ENCODE results near the gene TSKS.

TSKS gene

GRCh38 chr19:49793561-49793840 lies 30.4 kb upstream of the TSKS start:
- TF ChIP-seq CTCF (IDR thresholded peaks at IDR 0.05) = no peak

- TF ChIP-seq CTCF (IDR thresholded peaks at IDR 0.05) = no peak
Measured at GRCh38 chr19:49792829-49793560, 29.9 kb upstream of the TSKS start.

GRCh38 chr19:49791776-49792445 lies 28.8 kb upstream of the TSKS start:
- no peak for TF ChIP-seq CTCF (IDR thresholded peaks at IDR 0.05)

GRCh38 chr19:49790866-49791265 lies 27.8 kb upstream of the TSKS start:
- TF ChIP-seq CTCF (IDR thresholded peaks at IDR 0.05) = no peak

GRCh38 chr19:49788857-49789256 lies 25.8 kb upstream of the TSKS start:
- TF ChIP-seq CTCF (IDR thresholded peaks at IDR 0.05) = no peak

- no peak for TF ChIP-seq CTCF (IDR thresholded peaks at IDR 0.05)
Measured at GRCh38 chr19:49787746-49788145, 24.6 kb upstream of the TSKS start.

- no peak for TF ChIP-seq CTCF (IDR thresholded peaks at IDR 0.05)
Measured at GRCh38 chr19:49786376-49786820, 23.3 kb upstream of the TSKS start.
